GM04503 (cell line): ENCODE measurements around the gene PTH1R.

Source experiments
- DNase-seq: peaks from one replicate; pipeline ENCODE4 v3.0.0-alpha.2; 2012; ENCODE audit warnings: low read depth

Gene PTH1R

DNA sequence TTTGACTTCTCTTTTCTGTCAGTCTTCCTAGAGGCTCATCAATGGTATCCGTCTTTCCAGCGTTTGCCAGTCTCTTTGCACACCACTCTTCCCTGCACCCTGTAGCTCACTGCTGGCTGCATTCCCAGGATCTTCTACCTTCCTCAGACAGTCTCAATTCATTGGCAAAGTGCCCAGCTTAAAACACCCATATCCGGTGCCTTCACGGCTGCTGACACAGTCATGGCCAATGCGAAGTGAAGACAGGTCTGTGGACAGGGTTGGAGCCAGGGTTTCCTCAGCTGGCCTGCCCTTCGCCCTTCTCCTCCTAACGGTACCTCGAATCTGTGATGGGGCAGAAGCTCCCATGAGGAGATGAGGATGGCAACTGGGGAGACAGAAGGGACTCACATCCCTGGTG is 36.1 kb downstream of the PTH1R start:
- no peak for DNase-seq

DNA sequence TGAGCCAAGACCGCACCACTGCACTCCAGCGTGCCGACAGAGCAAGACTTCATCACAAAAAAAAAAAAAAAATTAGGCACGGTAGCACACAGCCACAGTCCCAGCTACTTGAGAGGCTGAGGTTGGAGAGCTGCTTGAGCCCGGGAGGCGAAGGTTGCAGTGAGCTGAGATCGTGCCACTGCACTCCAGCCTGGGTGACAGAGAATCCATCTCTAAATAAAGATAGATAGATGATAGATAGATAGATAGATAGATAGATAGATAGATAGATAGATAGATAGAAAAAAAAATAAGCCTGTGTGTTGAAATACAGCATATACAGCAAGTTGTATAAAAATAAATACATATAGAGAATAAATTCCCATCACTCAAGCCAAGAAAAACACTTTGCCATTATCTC is 37.3 kb downstream of the PTH1R start:
- DNase-seq = no peak

GRCh38 chr3:46915297-46915822 is 37.8 kb downstream of the PTH1R start:
- no peak for DNase-seq

DNA sequence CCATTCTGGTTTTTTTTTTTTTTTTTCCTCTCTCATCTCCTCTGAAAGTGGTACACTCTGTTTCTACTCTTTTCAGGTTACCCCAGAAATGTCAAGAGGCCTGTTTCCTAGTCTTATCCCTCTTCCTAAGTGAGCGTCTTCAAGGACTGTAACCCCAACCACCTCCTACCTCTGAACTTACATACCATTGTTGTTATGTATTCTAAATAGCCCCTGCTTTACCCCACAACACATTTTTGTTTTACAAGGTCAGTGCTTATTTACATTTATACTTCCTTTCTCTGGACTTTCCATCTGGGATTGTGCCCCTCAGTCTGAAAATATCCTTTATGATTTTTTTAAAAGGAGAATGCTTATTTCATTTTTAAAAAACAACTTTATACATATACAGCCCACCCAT is 38.8 kb downstream of the PTH1R start:
- DNase-seq = no peak

DNA sequence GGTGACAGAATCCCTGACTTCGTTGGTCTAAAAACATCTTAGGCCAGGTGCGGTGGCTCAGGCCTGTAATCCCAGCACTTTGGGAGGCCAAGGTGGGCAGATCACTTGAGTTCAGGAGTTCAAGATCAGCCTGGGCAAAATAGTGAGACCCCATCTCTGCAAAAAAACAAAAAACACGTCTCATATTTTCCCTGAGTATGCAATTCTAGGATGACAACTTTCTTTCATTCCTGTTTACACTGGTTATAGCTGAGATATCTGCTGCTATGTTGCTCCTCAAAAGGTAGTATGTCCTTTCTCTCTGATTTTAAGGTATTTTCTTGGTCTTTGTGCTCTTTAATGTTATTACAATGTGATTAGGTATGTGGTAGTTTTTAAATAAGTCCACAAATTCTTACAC is 39.3 kb downstream of the PTH1R start:
- DNase-seq = no peak

DNA sequence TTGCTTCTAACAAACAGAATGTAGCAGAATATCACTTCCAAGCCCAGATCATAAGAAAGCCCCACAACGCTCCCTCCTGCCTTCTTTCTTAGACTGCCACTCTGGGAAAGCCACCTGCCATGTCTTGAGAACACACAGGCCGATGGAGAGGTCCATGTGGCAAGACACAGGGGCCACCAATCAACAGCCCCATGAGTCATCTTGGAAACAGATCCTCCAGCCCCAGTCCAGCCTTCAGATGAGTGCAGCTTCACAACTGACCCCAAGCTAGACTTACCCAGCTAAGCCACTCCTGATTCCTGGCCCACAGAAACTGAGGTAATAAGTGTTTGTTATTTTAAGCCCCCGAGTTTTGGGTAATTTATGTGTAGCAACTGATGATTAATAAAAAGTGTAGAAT is 39.7 kb downstream of the PTH1R start:
- no peak for DNase-seq

DNA sequence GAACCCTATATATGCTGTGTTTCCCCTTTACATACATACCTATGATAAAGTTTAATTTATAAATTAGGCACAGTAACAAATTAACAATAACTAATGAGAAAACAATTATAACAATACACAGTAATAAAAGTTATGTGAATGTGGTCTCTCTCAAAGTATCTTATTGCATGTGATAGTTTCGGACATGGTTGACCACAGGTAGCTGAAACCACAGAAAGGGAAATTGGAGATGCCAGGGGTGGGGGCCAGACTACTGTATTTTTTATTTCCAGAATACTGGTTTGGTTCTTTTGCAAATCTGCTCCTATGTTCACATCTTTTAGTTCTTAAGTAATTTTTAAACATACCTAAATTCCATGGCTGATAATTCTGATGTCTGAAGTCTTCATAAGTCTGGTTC is 40.7 kb downstream of the PTH1R start:
- DNase-seq = no peak

DNA sequence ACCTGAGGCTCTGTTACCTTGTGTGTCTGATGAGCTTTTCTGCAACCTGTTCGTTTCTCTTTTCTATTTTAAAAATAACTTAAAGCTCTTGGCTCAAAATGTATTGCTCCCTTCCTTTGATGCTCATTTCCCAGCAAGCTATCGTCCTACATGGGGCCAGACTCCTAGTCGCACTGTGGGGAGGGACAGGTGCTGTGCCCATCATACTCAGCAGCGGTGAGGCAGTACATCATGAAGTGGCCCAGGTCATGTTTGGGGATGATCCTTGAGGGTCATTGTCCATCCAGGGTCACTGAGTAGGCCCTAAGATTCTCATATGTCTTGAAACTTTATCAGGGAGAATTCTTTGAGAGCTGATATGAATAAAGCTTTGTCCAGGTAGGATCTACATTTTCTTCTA is 41.1 kb downstream of the PTH1R start:
- DNase-seq = no peak

GRCh38 chr3:46921041-46921440 is 43.5 kb downstream of the PTH1R start:
- DNase-seq = no peak

GRCh38 chr3:46921871-46922271 is 44.4 kb downstream of the PTH1R start:
- DNase-seq = no peak

DNA sequence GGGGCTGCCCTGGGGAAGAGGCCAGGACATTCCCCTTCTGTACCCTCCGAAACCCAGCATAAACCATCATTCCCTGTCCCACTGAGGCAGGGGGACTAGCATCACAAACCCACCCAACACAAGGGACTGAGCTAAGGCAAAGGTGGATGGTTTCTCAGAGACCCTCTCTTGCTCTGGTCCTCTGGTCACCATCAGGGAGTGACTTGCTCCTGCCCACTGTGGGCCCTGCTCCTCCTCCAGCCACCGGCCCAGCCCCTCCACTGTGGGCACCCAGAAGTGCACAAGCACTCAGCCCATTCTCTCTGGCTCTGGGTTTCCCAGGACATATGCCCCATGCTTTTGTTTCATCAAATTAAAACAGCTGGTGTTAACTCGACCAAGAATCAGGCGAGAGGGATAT is 44.9 kb downstream of the PTH1R start:
- DNase-seq = no peak

- DNase-seq = no peak
Measured at GRCh38 chr3:46922871-46923558, 45.5 kb downstream of the PTH1R start.

DNA sequence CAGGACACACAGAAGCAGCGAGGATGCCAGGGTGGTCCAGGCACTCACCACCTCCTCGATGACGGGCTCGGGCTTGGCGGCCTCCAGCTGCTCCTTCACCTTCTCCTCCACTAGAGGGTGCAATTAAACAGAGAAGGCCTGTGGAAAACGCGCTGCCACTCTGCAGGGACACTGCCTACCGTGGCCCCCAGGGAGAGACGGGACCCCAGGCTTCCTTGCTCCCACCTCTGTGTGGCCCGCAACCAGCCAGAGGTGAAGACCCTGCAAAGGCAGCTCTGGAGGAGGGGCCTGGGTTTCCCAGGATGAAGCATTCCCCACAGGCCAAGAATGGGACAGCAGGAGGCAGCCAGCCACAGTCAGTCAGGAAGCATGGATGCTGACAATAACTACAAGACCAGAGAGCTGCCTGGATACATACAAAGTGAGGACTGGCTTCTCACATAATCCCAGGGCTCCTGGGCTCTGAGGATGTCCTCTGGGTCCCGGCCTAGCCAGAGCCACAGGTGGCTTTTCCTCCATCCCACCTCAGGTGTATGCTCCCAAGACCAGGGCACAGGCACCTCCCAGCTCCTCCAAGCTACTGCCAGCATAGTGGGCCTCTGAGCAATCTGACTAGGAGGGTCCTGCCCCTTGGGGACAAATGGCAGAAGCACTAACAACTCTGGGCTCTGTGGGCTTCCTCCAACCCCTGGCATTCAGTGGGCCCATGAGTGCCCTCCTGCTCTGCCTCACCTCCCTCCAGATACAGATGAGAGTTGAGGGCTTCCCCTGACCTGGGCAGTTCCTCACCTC is 46.2 kb downstream of the PTH1R start:
- no peak for DNase-seq

DNA sequence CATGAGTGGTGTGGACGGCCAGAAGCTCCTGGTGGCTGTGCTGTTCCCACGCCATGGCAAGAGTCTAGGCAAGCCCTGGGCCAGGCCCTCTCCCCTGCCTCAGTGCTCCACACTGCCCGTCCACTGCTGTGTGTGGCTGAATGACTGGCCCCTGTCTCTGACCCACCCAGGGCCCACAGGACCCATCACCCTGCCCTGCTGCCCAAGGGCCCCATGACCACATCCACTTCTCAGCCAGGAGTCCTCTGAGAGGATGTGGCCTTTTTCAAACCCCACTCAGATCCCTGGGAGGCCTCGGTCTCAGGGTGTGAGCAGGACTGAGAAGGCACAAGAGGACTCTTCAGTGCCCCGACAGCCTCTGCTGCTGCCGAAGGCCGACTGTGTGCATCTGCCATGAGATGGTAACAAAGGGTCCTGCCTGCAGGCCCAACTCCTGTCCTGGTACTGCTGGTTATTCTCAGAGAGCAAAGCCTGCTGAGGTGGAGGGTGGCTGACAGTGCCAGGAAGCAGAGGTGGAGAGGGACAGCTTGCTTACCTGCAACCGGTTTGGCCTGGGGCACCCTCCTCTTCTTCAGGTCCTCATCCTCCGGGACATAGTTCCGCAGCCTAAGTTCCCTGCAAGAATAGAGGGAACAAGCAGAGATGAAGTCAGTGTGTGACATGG is 47.5 kb downstream of the PTH1R start:
- no peak for DNase-seq

DNA sequence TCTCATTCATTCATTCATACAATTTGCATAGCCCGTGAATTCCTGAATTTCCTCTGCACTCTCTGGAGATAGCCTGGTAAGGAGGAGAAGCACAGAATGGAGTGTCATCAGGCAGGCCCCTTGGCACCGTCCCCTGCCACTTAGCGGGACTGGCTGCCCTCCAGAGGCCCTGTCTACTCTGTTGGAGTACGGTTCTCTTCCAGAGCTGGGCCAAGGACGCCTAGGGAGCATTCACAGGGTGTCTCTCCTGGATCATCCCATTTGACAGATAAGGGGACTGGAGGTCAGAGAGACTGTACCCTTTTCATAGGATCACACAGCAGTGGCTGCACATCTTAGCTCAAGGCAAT is 48.0 kb downstream of the PTH1R start:
- DNase-seq = no peak

GRCh38 chr3:46926039-46926438 is 48.5 kb downstream of the PTH1R start:
- DNase-seq = no peak

GRCh38 chr3:46926447-46926846 is 48.9 kb downstream of the PTH1R start:
- DNase-seq = no peak

GRCh38 chr3:46926871-46927717 is 49.6 kb downstream of the PTH1R start:
- DNase-seq = no peak

- DNase-seq = no peak
Measured at GRCh38 chr3:46927718-46928073, 50.2 kb downstream of the PTH1R start.

DNA sequence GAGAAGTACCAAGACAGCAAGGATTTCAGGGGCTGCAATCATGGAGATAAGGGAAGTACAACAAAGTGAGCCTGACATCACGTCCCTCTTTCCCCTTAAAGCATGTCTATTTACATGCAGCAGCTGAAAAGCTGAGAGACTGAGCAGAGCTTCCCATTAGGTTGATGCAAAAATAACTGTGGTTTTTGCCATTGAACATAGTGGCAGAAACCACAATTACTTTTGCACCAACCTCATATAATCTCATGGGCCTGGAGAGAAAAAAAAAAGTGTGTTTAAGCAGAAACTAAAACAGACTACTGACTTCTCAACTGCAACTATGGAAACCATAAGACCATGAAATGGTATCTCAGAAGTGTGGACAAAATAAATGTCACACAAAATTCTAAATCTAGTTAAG is 50.8 kb downstream of the PTH1R start:
- no peak for DNase-seq

GRCh38 chr3:46929324-46929723 is 51.8 kb downstream of the PTH1R start:
- no peak for DNase-seq
